WTC11 (cell line): ENCODE measurements around the gene KLHL40. TPM values are rescaled to one million over a fixed set of nuclear protein-coding genes. Genes with fewer than 3 reads are reported as not detected.

Source experiments
- ATF3 ChIP-seq: sonication (generic); formaldehyde crosslinking; conservative IDR thresholded peaks from 2 replicates; pipeline ENCODE4 v1.8.1; 2022; ENCODE audit warnings: mild to moderate bottlenecking, missing genetic modification reagents
- CBFB ChIP-seq: sonication (generic); formaldehyde crosslinking; IDR thresholded peaks from 2 replicates; pipeline ENCODE4 v1.8.1; 2022; ENCODE audit warnings: mild to moderate bottlenecking, low read depth, missing genetic modification reagents
- CREM ChIP-seq: sonication (generic); formaldehyde crosslinking; IDR thresholded peaks from 2 replicates; pipeline ENCODE4 v1.8.1; 2022; ENCODE audit warnings: mild to moderate bottlenecking, missing genetic modification reagents, moderate library complexity
- FOXK1 ChIP-seq: sonication (generic); formaldehyde crosslinking; IDR thresholded peaks from 2 replicates; pipeline ENCODE4 v1.8.0; 2022; ENCODE audit warnings: mild to moderate bottlenecking, moderate library complexity, missing genetic modification reagents
- FOXP1 ChIP-seq: sonication (generic); formaldehyde crosslinking; IDR thresholded peaks from 2 replicates; pipeline ENCODE4 v1.8.0; 2022; ENCODE audit warnings: missing genetic modification reagents, mild to moderate bottlenecking, moderate library complexity, borderline replicate concordance
- MXD4 ChIP-seq: fragments of 250-450 bp; sonication (Bioruptor Pico); IDR thresholded peaks from 2 replicates; pipeline ENCODE4 v1.8.0; 2021; ENCODE audit warnings: mild to moderate bottlenecking, moderate library complexity, borderline replicate concordance
- MYBL2 ChIP-seq: sonication (generic); formaldehyde crosslinking; IDR thresholded peaks from 2 replicates; pipeline ENCODE4 v1.8.1; 2023; ENCODE audit warnings: mild to moderate bottlenecking, moderate library complexity, missing genetic modification reagents
- NFYB ChIP-seq: sonication (generic); formaldehyde crosslinking; conservative IDR thresholded peaks from 2 replicates; pipeline ENCODE4 v1.8.0; 2022; ENCODE audit warnings: low read depth, missing genetic modification reagents
- OVOL2 ChIP-seq: fragments of 250-450 bp; sonication (Bioruptor Pico); IDR thresholded peaks from 2 replicates; pipeline ENCODE4 v1.9.0; 2021; ENCODE audit warnings: mild to moderate bottlenecking, borderline replicate concordance
- PRDM15 ChIP-seq: sonication (generic); formaldehyde crosslinking; IDR thresholded peaks from 2 replicates; pipeline ENCODE4 v1.8.0; 2022; ENCODE audit warnings: missing genetic modification reagents
- PREB ChIP-seq: sonication (generic); formaldehyde crosslinking; IDR thresholded peaks from 2 replicates; pipeline ENCODE4 v1.8.1; 2022; ENCODE audit warnings: mild to moderate bottlenecking, missing genetic modification reagents, moderate library complexity, borderline replicate concordance
- TCF7 ChIP-seq: sonication (generic); formaldehyde crosslinking; IDR thresholded peaks from 2 replicates; pipeline ENCODE4 v1.8.0; 2022; ENCODE audit warnings: mild to moderate bottlenecking, low read depth, missing genetic modification reagents, moderate library complexity
- TEAD1 ChIP-seq: sonication (generic); formaldehyde crosslinking; IDR thresholded peaks from 2 replicates; pipeline ENCODE4 v1.8.0; 2022; ENCODE audit warnings: mild to moderate bottlenecking, missing genetic modification reagents
- ZNF281 ChIP-seq: sonication (generic); formaldehyde crosslinking; IDR thresholded peaks from 2 replicates; pipeline ENCODE4 v1.8.0; 2023; ENCODE audit warnings: mild to moderate bottlenecking, missing genetic modification reagents
- ZNF317 ChIP-seq: sonication (generic); formaldehyde crosslinking; IDR thresholded peaks from 2 replicates; pipeline ENCODE4 v1.8.1; 2023; ENCODE audit warnings: low read depth, mild to moderate bottlenecking, moderate library complexity, missing genetic modification reagents, borderline replicate concordance
- total RNA-seq: library from RNA; stranded (reverse); gene quantifications from 3 replicates; pipeline ENCODE4 v1.2.3, GENCODE V29; 2021
- TF ChIP-seq, protein P1 (sequence below): sonication (generic); formaldehyde crosslinking; IDR thresholded peaks from 2 replicates; pipeline ENCODE4 v1.8.1; 2023; ENCODE audit warnings: mild to moderate bottlenecking, missing genetic modification reagents
- TF ChIP-seq, protein P2 (sequence below): sonication (generic); formaldehyde crosslinking; IDR thresholded peaks from 2 replicates; pipeline ENCODE4 v1.8.0; 2023; ENCODE audit warnings: missing genetic modification reagents, mild to moderate bottlenecking, borderline replicate concordance
- TF ChIP-seq, protein P3 (sequence below): sonication (generic); formaldehyde crosslinking; IDR thresholded peaks from 2 replicates; pipeline ENCODE4 v1.8.1; 2022; ENCODE audit warnings: low read depth, mild to moderate bottlenecking, moderate library complexity, missing genetic modification reagents, borderline replicate concordance

Gene KLHL40
- total RNA-seq, 1 experiment from 2014 or later: not detected

GRCh38 chr3:42654331-42655201, 30.8 kb upstream of the KLHL40 start (continued):
- TF ChIP-seq ATF3 (CRISPR knock-in tag): no peak
- no peak; the same call in 1 of the 2 replicates for TF ChIP-seq FOXK1 (CRISPR knock-in tag)
- no peak for TF ChIP-seq MXD4 (CRISPR knock-in tag)
- TF ChIP-seq, protein P1, sequence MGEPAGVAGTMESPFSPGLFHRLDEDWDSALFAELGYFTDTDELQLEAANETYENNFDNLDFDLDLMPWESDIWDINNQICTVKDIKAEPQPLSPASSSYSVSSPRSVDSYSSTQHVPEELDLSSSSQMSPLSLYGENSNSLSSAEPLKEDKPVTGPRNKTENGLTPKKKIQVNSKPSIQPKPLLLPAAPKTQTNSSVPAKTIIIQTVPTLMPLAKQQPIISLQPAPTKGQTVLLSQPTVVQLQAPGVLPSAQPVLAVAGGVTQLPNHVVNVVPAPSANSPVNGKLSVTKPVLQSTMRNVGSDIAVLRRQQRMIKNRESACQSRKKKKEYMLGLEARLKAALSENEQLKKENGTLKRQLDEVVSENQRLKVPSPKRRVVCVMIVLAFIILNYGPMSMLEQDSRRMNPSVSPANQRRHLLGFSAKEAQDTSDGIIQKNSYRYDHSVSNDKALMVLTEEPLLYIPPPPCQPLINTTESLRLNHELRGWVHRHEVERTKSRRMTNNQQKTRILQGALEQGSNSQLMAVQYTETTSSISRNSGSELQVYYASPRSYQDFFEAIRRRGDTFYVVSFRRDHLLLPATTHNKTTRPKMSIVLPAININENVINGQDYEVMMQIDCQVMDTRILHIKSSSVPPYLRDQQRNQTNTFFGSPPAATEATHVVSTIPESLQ (CRISPR knock-in tag): no peak
- no peak for TF ChIP-seq CREM
- TF ChIP-seq TEAD1: peak; percentile 97
- peak; percentile 45; the same call in 1 of the 2 replicates for TF ChIP-seq NFYB
- no peak for TF ChIP-seq PRDM15 (CRISPR knock-in tag)
- TF ChIP-seq PREB (CRISPR knock-in tag): no peak
- 0 out of 2 replicates have a peak, but pooled peaks have one; percentile 44 for TF ChIP-seq ZNF281
- 0 out of 2 replicates have a peak, but pooled peaks have one; percentile 23 for TF ChIP-seq CBFB (CRISPR knock-in tag)
- 0 out of 2 replicates have a peak, but pooled peaks have one; percentile 25 for TF ChIP-seq TCF7 (CRISPR knock-in tag)
- TF ChIP-seq, protein P2, sequence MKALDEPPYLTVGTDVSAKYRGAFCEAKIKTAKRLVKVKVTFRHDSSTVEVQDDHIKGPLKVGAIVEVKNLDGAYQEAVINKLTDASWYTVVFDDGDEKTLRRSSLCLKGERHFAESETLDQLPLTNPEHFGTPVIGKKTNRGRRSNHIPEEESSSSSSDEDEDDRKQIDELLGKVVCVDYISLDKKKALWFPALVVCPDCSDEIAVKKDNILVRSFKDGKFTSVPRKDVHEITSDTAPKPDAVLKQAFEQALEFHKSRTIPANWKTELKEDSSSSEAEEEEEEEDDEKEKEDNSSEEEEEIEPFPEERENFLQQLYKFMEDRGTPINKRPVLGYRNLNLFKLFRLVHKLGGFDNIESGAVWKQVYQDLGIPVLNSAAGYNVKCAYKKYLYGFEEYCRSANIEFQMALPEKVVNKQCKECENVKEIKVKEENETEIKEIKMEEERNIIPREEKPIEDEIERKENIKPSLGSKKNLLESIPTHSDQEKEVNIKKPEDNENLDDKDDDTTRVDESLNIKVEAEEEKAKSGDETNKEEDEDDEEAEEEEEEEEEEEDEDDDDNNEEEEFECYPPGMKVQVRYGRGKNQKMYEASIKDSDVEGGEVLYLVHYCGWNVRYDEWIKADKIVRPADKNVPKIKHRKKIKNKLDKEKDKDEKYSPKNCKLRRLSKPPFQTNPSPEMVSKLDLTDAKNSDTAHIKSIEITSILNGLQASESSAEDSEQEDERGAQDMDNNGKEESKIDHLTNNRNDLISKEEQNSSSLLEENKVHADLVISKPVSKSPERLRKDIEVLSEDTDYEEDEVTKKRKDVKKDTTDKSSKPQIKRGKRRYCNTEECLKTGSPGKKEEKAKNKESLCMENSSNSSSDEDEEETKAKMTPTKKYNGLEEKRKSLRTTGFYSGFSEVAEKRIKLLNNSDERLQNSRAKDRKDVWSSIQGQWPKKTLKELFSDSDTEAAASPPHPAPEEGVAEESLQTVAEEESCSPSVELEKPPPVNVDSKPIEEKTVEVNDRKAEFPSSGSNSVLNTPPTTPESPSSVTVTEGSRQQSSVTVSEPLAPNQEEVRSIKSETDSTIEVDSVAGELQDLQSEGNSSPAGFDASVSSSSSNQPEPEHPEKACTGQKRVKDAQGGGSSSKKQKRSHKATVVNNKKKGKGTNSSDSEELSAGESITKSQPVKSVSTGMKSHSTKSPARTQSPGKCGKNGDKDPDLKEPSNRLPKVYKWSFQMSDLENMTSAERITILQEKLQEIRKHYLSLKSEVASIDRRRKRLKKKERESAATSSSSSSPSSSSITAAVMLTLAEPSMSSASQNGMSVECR (CRISPR knock-in tag): peak; percentile 85; the same call in 1 of the 2 replicates
- TF ChIP-seq OVOL2: no peak
- no peak for TF ChIP-seq MYBL2 (CRISPR knock-in tag)
- TF ChIP-seq, protein P3, sequence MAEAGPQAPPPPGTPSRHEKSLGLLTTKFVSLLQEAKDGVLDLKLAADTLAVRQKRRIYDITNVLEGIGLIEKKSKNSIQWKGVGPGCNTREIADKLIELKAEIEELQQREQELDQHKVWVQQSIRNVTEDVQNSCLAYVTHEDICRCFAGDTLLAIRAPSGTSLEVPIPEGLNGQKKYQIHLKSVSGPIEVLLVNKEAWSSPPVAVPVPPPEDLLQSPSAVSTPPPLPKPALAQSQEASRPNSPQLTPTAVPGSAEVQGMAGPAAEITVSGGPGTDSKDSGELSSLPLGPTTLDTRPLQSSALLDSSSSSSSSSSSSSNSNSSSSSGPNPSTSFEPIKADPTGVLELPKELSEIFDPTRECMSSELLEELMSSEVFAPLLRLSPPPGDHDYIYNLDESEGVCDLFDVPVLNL (CRISPR knock-in tag): no peak
- TF ChIP-seq ZNF317 (CRISPR knock-in tag): no peak
- peak; percentile 53; the same call in 1 of the 2 replicates for TF ChIP-seq FOXP1 (CRISPR knock-in tag)
